GM23338 (cell line): ENCODE results near the gene ROR1.

Source experiments
- EZH2 ChIP-seq: fragments of 200-600 bp; sonication (generic); IDR thresholded peaks from one replicate; pipeline ENCODE4 v1.8.0; 2017; ENCODE audit warnings: antibody characterized with exemption, mild to moderate bottlenecking, low read depth; ENCODE audit not compliant: unreplicated experiment
- TF ChIP-seq, protein P1 (sequence below), 2 experiments: fragments of 200-600 bp in 1 of 2; sonication (generic) in 1 of 2; conservative IDR thresholded peaks; 2 replicates each; pipeline versions ENCODE4 v1.5.1 to v1.6.1; 2016 to 2017; ENCODE audit warnings: antibody characterized with exemption in 2 of 2, low read depth in 2 of 2, mild to moderate bottlenecking in 2 of 2, moderate library complexity in 1 of 2

DNA sequence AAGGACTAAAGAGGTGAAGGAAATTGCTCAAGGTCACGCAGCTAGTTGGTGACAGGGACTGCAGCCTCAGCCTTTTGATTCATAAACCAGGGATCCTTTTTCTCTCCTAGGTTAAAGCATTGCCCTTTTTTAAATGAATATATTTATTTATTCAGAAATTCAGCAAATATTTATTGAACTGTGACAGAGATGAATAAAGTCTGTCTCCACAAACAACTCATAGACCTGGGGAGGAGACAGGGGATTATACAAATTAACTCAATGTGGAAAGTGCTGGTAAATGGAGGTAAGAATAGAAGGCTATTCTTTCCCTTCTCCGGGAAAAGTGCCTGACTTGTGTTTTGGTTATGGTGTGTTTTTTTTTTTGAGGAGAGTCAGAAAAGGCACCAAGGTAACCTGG, 110.7 kb downstream of the ROR1 start:
- TF ChIP-seq EZH2 = no peak
- TF ChIP-seq, protein P1, sequence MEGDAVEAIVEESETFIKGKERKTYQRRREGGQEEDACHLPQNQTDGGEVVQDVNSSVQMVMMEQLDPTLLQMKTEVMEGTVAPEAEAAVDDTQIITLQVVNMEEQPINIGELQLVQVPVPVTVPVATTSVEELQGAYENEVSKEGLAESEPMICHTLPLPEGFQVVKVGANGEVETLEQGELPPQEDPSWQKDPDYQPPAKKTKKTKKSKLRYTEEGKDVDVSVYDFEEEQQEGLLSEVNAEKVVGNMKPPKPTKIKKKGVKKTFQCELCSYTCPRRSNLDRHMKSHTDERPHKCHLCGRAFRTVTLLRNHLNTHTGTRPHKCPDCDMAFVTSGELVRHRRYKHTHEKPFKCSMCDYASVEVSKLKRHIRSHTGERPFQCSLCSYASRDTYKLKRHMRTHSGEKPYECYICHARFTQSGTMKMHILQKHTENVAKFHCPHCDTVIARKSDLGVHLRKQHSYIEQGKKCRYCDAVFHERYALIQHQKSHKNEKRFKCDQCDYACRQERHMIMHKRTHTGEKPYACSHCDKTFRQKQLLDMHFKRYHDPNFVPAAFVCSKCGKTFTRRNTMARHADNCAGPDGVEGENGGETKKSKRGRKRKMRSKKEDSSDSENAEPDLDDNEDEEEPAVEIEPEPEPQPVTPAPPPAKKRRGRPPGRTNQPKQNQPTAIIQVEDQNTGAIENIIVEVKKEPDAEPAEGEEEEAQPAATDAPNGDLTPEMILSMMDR (conservative IDR thresholded peaks at IDR 0.05; ENCODE audit: low read depth in 2 of 2) = no peak
